PFSK-1 (cell line): ENCODE data around the gene TNFRSF14.

ENCODE experiments used
- FOXP2 ChIP-seq: optimal IDR thresholded peaks from 2 replicates; pipeline ENCODE3; 2011; ENCODE audit warnings: borderline replicate concordance, control low read depth, inconsistent platforms; ENCODE audit not compliant: insufficient read depth; ENCODE audit errors: extremely low read length, extremely low read depth
- POLR2AphosphoS5 ChIP-seq: IDR thresholded peaks from 2 replicates; pipeline ENCODE4 v1.6.1; 2012; ENCODE audit warnings: low read depth, mild to moderate bottlenecking, control low read depth, low read length, moderate library complexity
- REST ChIP-seq, 2 experiments: IDR thresholded peaks; 2 replicates each; pipeline versions ENCODE4 v1.6.1 to v1.8.0; 2011 to 2012; ENCODE audit warnings: low read depth in 2 of 2, low read length in 2 of 2, control low read depth in 1 of 2, inconsistent platforms in 1 of 2, mild to moderate bottlenecking in 1 of 2, moderate library complexity in 1 of 2; ENCODE audit not compliant: insufficient read depth in 1 of 2
- SIN3A ChIP-seq: IDR thresholded peaks from 2 replicates; pipeline ENCODE4 v1.6.1; 2012; ENCODE audit warnings: mild to moderate bottlenecking, low read length, moderate library complexity, borderline replicate concordance; ENCODE audit not compliant: insufficient read depth
- TAF1 ChIP-seq: IDR thresholded peaks from 2 replicates; pipeline ENCODE4 v1.6.1; 2012; ENCODE audit warnings: low read length, control low read depth, borderline replicate concordance; ENCODE audit not compliant: insufficient read depth

- TF ChIP-seq REST (IDR thresholded peaks at IDR 0.05; ENCODE audit: insufficient read depth in 1 of 2, low read depth in 2 of 2, low read length in 2 of 2) (no peak), SIN3A (no peak), TAF1 (no peak), POLR2AphosphoS5 (no peak), FOXP2 (no peak)
These were observed 42.1 kb upstream of the TNFRSF14 start for GRCh38 chr1:2513939-2514652.
